Transverse colon (tissue), 4 donors: ENCODE data around the gene AKT3. TPM values are rescaled to one million over a fixed set of nuclear protein-coding genes. Genes with fewer than 3 reads are reported as not detected.

Source experiments
- DNase-seq: peaks from one replicate; pipeline ENCODE4 v3.0.0-alpha.2; 2019
- H3K27ac ChIP-seq, 4 donors: fragments of 200-600 bp; sonication (generic); 2 replicates each; pipeline ENCODE4 v1.5.1; 2016 to 2018; ENCODE audit warnings: inconsistent platforms in 4 of 4
- H3K27me3 ChIP-seq: fragments of 200-600 bp; sonication (generic); 2 replicates; pipeline ENCODE4 v1.5.1; 2017; ENCODE audit warnings: inconsistent platforms
- H3K36me3 ChIP-seq, 4 donors: fragments of 200-600 bp; sonication (generic); 2 replicates each; pipeline ENCODE4 v1.5.1; 2017 to 2019; ENCODE audit warnings: inconsistent platforms in 4 of 4
- H3K4me1 ChIP-seq, 4 donors: fragments of 200-600 bp; sonication (generic); 2 replicates each; pipeline ENCODE4 v1.5.1; 2017 to 2020; ENCODE audit warnings: inconsistent platforms in 4 of 4
- H3K4me3 ChIP-seq, 4 donors: fragments of 200-600 bp; sonication (generic); 1 replicate in 1 of 4; 2 replicates in 3 of 4; pipeline versions ENCODE4 v1.5.1 to v1.6.1; 2017 to 2019; ENCODE audit warnings: inconsistent platforms in 4 of 4
- H3K9me3 ChIP-seq, 2 donors: fragments of 200-600 bp; sonication (generic); 2 replicates each; pipeline ENCODE4 v1.5.1; 2017 to 2019; ENCODE audit warnings: inconsistent platforms in 2 of 2
- EP300 ChIP-seq: sonication (generic); formaldehyde crosslinking; IDR thresholded peaks from one replicate; pipeline ENCODE4 v1.6.1; 2017; ENCODE audit warnings: antibody characterized with exemption, low read depth
- POLR2A ChIP-seq: fragments of 450-650 bp; IDR thresholded peaks from one replicate; pipeline ENCODE4 v1.6.1; 2016; ENCODE audit warnings: antibody characterized with exemption, mild to moderate bottlenecking, moderate library complexity
- POLR2AphosphoS5 ChIP-seq, 3 donors: sonication (generic); formaldehyde crosslinking; IDR thresholded peaks; one replicate each; pipeline ENCODE4 v1.6.1; 2016; ENCODE audit warnings: antibody characterized with exemption in 3 of 3
- WGBS, 2 donors: methylation state at CpG; one replicate each; pipeline ENCODE4 v1.1.5; 2018; ENCODE audit warnings: low coverage in 1 of 2; 5-methylcytosine and 5-hydroxymethylcytosine counted together
- in situ Hi-C, 4 donors: fragments of 200-750 bp; cut with MboI; loops; one replicate each; pipeline versions ENCODE4 v1.15.0 to v1.15.1; 2017; ENCODE audit warnings: low sequenced_read_pairs in 3 of 4, low pct_ligation_motif_present in 1 of 4, low pct_unique_long_range_greater_than_20kb in 1 of 4
- intact Hi-C: fragments of 100-400 bp; cut with DNase I; formaldehyde crosslinking; loops from one replicate; pipeline ENCODE4 v1.15.1; 2023; ENCODE audit warnings: low total_unique reads
- total RNA-seq, 4 donors: library from RNA; depleted of rRNA; stranded (reverse); fragments of >200 nt; gene quantifications; one replicate each; pipeline ENCODE4 v1.1.0, GENCODE V29; 2016
- TF ChIP-seq, protein P1 (sequence below), 5 experiments: fragments of 200-600 bp in 3 of 5; fragments of 450-650 bp in 2 of 5; sonication (generic) in 3 of 5; IDR thresholded peaks; 1 replicate in 2 of 5; 2 replicates in 3 of 5; pipeline ENCODE4 v1.5.1; 2016 to 2017; ENCODE audit warnings: antibody characterized with exemption in 5 of 5, inconsistent platforms in 3 of 5, mild to moderate bottlenecking in 2 of 5, moderate library complexity in 1 of 5

AKT3 gene
- total RNA-seq, 4 donors from 2014 or later: 9.8 to 27.2 (median 19.4) TPM

DNA sequence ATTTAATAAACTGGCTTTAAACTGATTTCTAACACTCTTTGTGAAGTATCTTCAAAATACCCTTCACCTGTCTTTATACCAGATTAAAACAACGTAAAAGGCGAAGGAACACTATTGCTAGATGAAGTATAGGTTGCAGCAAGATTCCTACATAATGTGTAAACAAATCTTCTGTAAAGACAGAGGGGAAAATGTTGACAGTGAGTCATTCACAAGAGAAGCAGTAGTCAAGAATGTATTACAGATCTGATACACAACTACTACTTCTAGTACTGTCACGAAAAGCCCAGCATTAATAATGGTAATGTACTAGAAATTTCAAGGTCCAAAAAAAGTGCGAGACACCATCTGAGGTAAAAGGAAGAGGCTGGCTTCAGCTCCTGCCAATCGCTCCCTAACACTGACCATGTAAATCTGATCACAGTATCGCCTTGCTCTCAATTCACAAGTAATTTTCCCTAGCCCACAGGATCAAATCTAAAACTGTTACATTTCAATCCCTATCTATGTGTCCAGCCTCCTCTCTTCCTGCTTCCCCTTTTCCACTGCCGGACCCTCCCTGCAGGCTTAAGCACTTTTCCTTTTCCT is 290.4 kb downstream of the AKT3 start:
- Histone ChIP-seq H3K27ac (no peak overlapping the region), H3K4me3 (no peak overlapping the region), H3K4me1 (no peaks in the 10 kb centered on the region), H3K36me3 (no peaks in the 10 kb centered on the region), H3K27me3 (no peaks in the 10 kb centered on the region), H3K9me3 (no peaks in the 10 kb centered on the region)
- intact Hi-C loops (no loop called here), in situ Hi-C loops (no loop called here)
- 74 to 79% methylated on average over 4 to 7 of the region's 7 CpGs for WGBS, 2 donors
- no peak for TF ChIP-seq EP300
- TF ChIP-seq, protein P1, sequence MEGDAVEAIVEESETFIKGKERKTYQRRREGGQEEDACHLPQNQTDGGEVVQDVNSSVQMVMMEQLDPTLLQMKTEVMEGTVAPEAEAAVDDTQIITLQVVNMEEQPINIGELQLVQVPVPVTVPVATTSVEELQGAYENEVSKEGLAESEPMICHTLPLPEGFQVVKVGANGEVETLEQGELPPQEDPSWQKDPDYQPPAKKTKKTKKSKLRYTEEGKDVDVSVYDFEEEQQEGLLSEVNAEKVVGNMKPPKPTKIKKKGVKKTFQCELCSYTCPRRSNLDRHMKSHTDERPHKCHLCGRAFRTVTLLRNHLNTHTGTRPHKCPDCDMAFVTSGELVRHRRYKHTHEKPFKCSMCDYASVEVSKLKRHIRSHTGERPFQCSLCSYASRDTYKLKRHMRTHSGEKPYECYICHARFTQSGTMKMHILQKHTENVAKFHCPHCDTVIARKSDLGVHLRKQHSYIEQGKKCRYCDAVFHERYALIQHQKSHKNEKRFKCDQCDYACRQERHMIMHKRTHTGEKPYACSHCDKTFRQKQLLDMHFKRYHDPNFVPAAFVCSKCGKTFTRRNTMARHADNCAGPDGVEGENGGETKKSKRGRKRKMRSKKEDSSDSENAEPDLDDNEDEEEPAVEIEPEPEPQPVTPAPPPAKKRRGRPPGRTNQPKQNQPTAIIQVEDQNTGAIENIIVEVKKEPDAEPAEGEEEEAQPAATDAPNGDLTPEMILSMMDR (IDR thresholded peaks at IDR 0.05): no peak
- no peak for TF ChIP-seq POLR2AphosphoS5 (IDR thresholded peaks at IDR 0.05)
- TF ChIP-seq POLR2A: no peak
- DNase-seq: no peak

DNA sequence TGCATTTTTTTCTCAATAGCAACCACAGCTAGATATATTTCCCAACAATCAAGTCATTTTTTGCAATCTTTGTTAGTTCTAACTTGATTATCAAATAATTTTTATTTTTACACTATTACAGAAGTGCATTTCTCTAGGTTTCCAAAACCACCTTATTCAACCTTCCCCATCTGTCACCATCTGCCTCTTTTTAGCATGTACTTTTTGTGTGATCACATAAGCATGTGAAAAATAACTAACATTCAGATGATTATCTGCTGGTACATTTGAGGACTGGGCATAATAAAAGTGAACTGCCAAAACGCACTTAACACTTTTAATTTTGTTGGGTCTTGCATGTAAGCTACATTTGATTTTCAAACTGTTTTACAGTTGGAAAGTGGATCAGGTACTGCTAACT is 291.5 kb downstream of the AKT3 start:
- Histone ChIP-seq H3K27me3 (no peaks in the 10 kb centered on the region), H3K4me1 (no peaks in the 10 kb centered on the region), H3K36me3 (no peaks in the 10 kb centered on the region), H3K9me3 (no peaks in the 10 kb centered on the region), H3K27ac (no peak overlapping the region), H3K4me3 (no peak overlapping the region)
- TF ChIP-seq, protein P1 (IDR thresholded peaks at IDR 0.05): no peak
- TF ChIP-seq EP300 (no peak), POLR2A (no peak), POLR2AphosphoS5 (IDR thresholded peaks at IDR 0.05) (no peak)
- intact Hi-C loops: no loop called here
- in situ Hi-C loops: no loop called here
- 73 to 81% methylated on average over 1 of the region's 1 CpG for WGBS, 2 donors
- no peak for DNase-seq

DNA sequence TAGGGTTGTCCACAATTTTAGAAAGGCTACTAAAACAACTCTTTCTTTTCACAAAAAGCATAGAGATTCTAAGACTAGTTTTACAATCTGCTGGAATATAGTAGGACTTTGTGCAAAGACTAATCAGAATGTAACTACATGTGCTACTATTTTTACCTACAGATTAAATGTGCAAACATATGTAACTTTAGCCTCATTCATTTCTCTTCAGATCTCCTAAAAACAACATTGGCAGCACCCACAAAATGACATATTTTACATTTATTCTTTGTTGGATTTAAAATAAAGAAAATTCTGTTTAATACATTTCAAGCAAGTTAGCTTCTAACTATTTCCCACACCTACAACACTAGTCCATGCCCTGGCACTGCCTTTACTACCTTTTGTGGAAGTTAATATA is 292.2 kb downstream of the AKT3 start:
- Histone ChIP-seq H3K27me3 (no peaks in the 10 kb centered on the region), H3K27ac (no peak overlapping the region), H3K4me3 (no peak overlapping the region), H3K9me3 (no peaks in the 10 kb centered on the region), H3K4me1 (no peaks in the 10 kb centered on the region), H3K36me3 (no peaks in the 10 kb centered on the region)
- no peak for DNase-seq
- intact Hi-C loops: no loop called here
- in situ Hi-C loops: no loop called here
- no peak for TF ChIP-seq POLR2A
- TF ChIP-seq, protein P1 (IDR thresholded peaks at IDR 0.05): no peak
- TF ChIP-seq EP300: no peak
- TF ChIP-seq POLR2AphosphoS5 (IDR thresholded peaks at IDR 0.05): no peak

DNA sequence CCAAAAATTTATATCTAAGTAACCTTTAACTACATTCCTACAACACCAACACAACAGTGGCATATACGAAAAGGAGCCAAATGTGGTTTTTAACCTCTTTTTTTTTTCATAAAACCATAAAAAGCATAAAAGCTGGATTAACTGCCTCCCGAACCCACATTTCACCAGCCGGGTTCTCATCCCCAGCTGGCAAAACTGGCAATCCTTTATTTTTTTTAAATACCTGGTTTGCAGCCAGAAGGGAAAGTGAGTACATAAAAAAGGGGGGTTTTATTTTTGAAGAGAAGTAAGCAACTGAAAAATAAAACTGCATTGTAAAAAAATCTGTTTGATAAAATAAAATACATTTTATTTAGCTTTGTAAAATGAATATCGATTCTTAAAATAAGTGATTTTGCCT is 295.4 kb downstream of the AKT3 start:
- intact Hi-C loops: no loop called here
- no peak overlapping the region for H3K4me3 ChIP-seq
- 81 to 87% methylated on average over 4 of the region's 4 CpGs for WGBS, 2 donors
- no peaks in the 10 kb centered on the region for H3K4me1 ChIP-seq
- no peaks in the 10 kb centered on the region for H3K9me3 ChIP-seq
- DNase-seq: no peak
- H3K27me3 ChIP-seq: no peaks in the 10 kb centered on the region
- TF ChIP-seq, protein P1 (IDR thresholded peaks at IDR 0.05): no peak
- H3K36me3 ChIP-seq: no peaks in the 10 kb centered on the region
- in situ Hi-C loops: no loop called here
- no peak overlapping the region for H3K27ac ChIP-seq
